GM19035 (cell line): Measurements from ENCODE around the gene ETFA.

Source experiments
- ATAC-seq: cut with Tn5 transposase; IDR thresholded peaks from one replicate; pipeline ENCODE4 v1.9.1; 2021; ENCODE audit not compliant: unreplicated experiment

The ETFA gene

GRCh38 chr15:76340803-76341365 is 29.6 kb upstream of the ETFA start:
- ATAC-seq: no peak

- no peak for ATAC-seq
These were observed 29.0 kb upstream of the ETFA start for GRCh38 chr15:76340198-76340802.

- ATAC-seq: no peak
These were observed 28.3 kb upstream of the ETFA start for GRCh38 chr15:76339305-76340197.

- no peak for ATAC-seq
These were observed 27.4 kb upstream of the ETFA start for GRCh38 chr15:76338486-76339304.

GRCh38 chr15:76337696-76338485 is 26.6 kb upstream of the ETFA start:
- ATAC-seq: no peak

- no peak for ATAC-seq
These were observed 25.9 kb upstream of the ETFA start for GRCh38 chr15:76337059-76337695.

GRCh38 chr15:76336254-76337058 is 25.2 kb upstream of the ETFA start, which contains the start of gene ISL2:
Gene ISL2 (plus strand): TSS chr15:76336773. CDS start chr15:76336884, 111 bp downstream.
- peak; percentile 56 for ATAC-seq

GRCh38 chr15:76335307-76336253 is 24.3 kb upstream of the ETFA start:
- ATAC-seq: peak; percentile 25

- ATAC-seq: no peak
These were observed 23.4 kb upstream of the ETFA start for GRCh38 chr15:76334438-76335306.

GRCh38 chr15:76333720-76334437 is 22.6 kb upstream of the ETFA start:
- no peak for ATAC-seq

- no peak for ATAC-seq
These were observed 22.0 kb upstream of the ETFA start for GRCh38 chr15:76333309-76333708.

GRCh38 chr15:76332796-76333195 is 21.5 kb upstream of the ETFA start:
- no peak for ATAC-seq

GRCh38 chr15:76330080-76330680 is 18.9 kb upstream of the ETFA start:
- no peak for ATAC-seq

GRCh38 chr15:76328958-76329357 is 17.7 kb upstream of the ETFA start:
- ATAC-seq: no peak

- no peak for ATAC-seq
These were observed 16.9 kb upstream of the ETFA start for GRCh38 chr15:76328106-76328696.
